ENCODE measurements around the gene PCED1B.

DNA sequence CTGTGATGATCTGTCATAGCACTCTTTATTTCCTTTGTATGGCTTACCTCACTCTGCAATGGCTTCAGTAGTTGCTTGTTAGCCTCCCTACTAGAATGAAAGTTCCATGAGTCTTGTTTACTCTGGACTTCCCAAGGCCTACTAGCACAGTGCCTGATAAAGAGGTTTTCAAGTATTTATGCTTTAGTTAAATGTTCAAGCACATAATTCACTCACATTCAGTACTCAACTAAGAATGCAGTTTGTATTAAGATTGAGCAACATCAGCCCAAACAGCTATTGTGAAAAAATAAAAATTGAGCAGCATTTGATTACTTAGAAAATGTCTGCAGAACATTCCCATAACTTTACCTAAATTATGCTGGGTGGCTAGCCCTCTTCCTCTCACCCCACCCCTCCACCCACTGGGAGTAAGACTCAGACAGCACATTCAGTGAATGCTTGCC is 159.3 kb downstream of the PCED1B start:
- TF ChIP-seq ZNF70 (CRISPR knock-in tag; IDR thresholded peaks at IDR 0.05), result no peak
- TF ChIP-seq RARB (CRISPR knock-in tag; IDR thresholded peaks at IDR 0.05), result no peak
- no peak for TF ChIP-seq ARNTL (CRISPR knock-in tag; IDR thresholded peaks at IDR 0.05; ENCODE audit: borderline replicate concordance, low read depth)
- TF ChIP-seq, protein P1, sequence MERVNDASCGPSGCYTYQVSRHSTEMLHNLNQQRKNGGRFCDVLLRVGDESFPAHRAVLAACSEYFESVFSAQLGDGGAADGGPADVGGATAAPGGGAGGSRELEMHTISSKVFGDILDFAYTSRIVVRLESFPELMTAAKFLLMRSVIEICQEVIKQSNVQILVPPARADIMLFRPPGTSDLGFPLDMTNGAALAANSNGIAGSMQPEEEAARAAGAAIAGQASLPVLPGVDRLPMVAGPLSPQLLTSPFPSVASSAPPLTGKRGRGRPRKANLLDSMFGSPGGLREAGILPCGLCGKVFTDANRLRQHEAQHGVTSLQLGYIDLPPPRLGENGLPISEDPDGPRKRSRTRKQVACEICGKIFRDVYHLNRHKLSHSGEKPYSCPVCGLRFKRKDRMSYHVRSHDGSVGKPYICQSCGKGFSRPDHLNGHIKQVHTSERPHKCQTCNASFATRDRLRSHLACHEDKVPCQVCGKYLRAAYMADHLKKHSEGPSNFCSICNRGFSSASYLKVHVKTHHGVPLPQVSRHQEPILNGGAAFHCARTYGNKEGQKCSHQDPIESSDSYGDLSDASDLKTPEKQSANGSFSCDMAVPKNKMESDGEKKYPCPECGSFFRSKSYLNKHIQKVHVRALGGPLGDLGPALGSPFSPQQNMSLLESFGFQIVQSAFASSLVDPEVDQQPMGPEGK (CRISPR knock-in tag; IDR thresholded peaks at IDR 0.05; ENCODE audit: borderline replicate concordance), result no peak
- no peak for TF ChIP-seq ZFP30 (CRISPR knock-in tag; IDR thresholded peaks at IDR 0.05)
- TF ChIP-seq SNAI2 (CRISPR knock-in tag; IDR thresholded peaks at IDR 0.05), result no peak
- TF ChIP-seq, protein P2, sequence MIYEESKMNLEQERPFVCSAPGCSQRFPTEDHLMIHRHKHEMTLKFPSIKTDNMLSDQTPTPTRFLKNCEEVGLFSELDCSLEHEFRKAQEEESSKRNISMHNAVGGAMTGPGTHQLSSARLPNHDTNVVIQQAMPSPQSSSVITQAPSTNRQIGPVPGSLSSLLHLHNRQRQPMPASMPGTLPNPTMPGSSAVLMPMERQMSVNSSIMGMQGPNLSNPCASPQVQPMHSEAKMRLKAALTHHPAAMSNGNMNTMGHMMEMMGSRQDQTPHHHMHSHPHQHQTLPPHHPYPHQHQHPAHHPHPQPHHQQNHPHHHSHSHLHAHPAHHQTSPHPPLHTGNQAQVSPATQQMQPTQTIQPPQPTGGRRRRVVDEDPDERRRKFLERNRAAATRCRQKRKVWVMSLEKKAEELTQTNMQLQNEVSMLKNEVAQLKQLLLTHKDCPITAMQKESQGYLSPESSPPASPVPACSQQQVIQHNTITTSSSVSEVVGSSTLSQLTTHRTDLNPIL (CRISPR knock-in tag; IDR thresholded peaks at IDR 0.05; ENCODE audit: low read depth), result no peak
- TF ChIP-seq, protein P3, sequence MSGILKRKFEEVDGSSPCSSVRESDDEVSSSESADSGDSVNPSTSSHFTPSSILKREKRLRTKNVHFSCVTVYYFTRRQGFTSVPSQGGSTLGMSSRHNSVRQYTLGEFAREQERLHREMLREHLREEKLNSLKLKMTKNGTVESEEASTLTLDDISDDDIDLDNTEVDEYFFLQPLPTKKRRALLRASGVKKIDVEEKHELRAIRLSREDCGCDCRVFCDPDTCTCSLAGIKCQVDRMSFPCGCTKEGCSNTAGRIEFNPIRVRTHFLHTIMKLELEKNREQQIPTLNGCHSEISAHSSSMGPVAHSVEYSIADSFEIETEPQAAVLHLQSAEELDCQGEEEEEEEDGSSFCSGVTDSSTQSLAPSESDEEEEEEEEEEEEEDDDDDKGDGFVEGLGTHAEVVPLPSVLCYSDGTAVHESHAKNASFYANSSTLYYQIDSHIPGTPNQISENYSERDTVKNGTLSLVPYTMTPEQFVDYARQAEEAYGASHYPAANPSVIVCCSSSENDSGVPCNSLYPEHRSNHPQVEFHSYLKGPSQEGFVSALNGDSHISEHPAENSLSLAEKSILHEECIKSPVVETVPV (CRISPR knock-in tag; IDR thresholded peaks at IDR 0.05), result no peak
- TF ChIP-seq ZFP3 (CRISPR knock-in tag; IDR thresholded peaks at IDR 0.05), result no peak
- TF ChIP-seq, protein P4, sequence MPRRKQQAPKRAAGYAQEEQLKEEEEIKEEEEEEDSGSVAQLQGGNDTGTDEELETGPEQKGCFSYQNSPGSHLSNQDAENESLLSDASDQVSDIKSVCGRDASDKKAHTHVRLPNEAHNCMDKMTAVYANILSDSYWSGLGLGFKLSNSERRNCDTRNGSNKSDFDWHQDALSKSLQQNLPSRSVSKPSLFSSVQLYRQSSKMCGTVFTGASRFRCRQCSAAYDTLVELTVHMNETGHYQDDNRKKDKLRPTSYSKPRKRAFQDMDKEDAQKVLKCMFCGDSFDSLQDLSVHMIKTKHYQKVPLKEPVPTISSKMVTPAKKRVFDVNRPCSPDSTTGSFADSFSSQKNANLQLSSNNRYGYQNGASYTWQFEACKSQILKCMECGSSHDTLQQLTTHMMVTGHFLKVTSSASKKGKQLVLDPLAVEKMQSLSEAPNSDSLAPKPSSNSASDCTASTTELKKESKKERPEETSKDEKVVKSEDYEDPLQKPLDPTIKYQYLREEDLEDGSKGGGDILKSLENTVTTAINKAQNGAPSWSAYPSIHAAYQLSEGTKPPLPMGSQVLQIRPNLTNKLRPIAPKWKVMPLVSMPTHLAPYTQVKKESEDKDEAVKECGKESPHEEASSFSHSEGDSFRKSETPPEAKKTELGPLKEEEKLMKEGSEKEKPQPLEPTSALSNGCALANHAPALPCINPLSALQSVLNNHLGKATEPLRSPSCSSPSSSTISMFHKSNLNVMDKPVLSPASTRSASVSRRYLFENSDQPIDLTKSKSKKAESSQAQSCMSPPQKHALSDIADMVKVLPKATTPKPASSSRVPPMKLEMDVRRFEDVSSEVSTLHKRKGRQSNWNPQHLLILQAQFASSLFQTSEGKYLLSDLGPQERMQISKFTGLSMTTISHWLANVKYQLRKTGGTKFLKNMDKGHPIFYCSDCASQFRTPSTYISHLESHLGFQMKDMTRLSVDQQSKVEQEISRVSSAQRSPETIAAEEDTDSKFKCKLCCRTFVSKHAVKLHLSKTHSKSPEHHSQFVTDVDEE (CRISPR knock-in tag; IDR thresholded peaks at IDR 0.05), result no peak
- no peak for TF ChIP-seq CSDC2 (CRISPR knock-in tag; IDR thresholded peaks at IDR 0.05)
